Heart left ventricle (tissue), 16 donors: Measurements from ENCODE around the gene ZBTB24. TPM values are rescaled to one million over a fixed set of nuclear protein-coding genes. Genes with fewer than 3 reads are reported as not detected.

ENCODE experiments used
- ATAC-seq, 4 donors: fragments of 200-7000 bp; cut with Tn5 transposase; one replicate each; pipeline ENCODE4 v1.9.1; 2020 to 2022; ENCODE audit warnings: moderate library complexity in 4 of 4, mild to moderate bottlenecking in 3 of 4, moderate number of reproducible peaks in 1 of 4
- DNase-seq, 5 donors: peaks; one replicate each; pipeline ENCODE4 v3.0.0-alpha.2; 2020
- H3K27ac ChIP-seq, 12 donors: fragments of 200-600 bp; sonication (generic) in 4 of 12; one replicate each; pipeline versions ENCODE4 v1.5.0 to v1.8.0; 2016 to 2022; ENCODE audit warnings: mild to moderate bottlenecking in 2 of 12
- H3K27me3 ChIP-seq, 9 donors: fragments of 200-600 bp; sonication (generic) in 2 of 9; one replicate each; pipeline versions ENCODE4 v1.5.1 to v1.8.0; 2016 to 2022; ENCODE audit warnings: mild to moderate bottlenecking in 3 of 9
- H3K36me3 ChIP-seq, 9 donors: fragments of 200-600 bp; sonication (generic) in 2 of 9; one replicate each; pipeline versions ENCODE4 v1.5.0 to v1.8.0; 2018 to 2022; ENCODE audit warnings: mild to moderate bottlenecking in 2 of 9
- H3K4me1 ChIP-seq, 12 donors: fragments of 200-600 bp; sonication (generic) in 4 of 12; one replicate each; pipeline versions ENCODE4 v1.5.0 to v1.8.0; 2016 to 2022; ENCODE audit warnings: mild to moderate bottlenecking in 3 of 12
- H3K4me3 ChIP-seq, 12 donors: fragments of 200-600 bp; sonication (generic) in 4 of 12; one replicate each; pipeline versions ENCODE4 v1.5.0 to v1.8.0; 2017 to 2022; ENCODE audit warnings: mild to moderate bottlenecking in 9 of 12, moderate library complexity in 4 of 12
- H3K9me3 ChIP-seq, 12 donors: fragments of 200-600 bp; sonication (generic) in 4 of 12; one replicate each; pipeline versions ENCODE4 v1.5.0 to v1.8.0; 2016 to 2022; ENCODE audit warnings: mild to moderate bottlenecking in 1 of 12
- POLR2A ChIP-seq, 2 donors: fragments of 450-650 bp; IDR thresholded peaks; one replicate each; pipeline ENCODE4 v1.6.1; 2017; ENCODE audit warnings: antibody characterized with exemption in 2 of 2, mild to moderate bottlenecking in 2 of 2, moderate library complexity in 2 of 2
- WGBS, 4 donors: extraction: QIAGEN DNeasy Blood & Tissue Kit in 2 of 4; methylation state at CpG; one replicate each; pipeline versions ENCODE4 v1.1.5 to v1.1.7; 2013 to 2018; 5-methylcytosine and 5-hydroxymethylcytosine counted together
- intact Hi-C, 10 donors: fragments of 100-400 bp; cut with DNase I; formaldehyde crosslinking; loops; one replicate each; pipeline versions ENCODE4 v1.11.1 to v1.14.2; 2022
- polyA plus RNA-seq, 2 donors: library from polyadenylated mRNA; stranded (reverse); fragments of 200-250 nt; gene quantifications; one replicate each; pipeline ENCODE4 v1.2.3, GENCODE V29; 2013
- total RNA-seq, 9 donors: library from RNA; depleted of rRNA in 2 of 9; stranded (reverse); fragments of >200 nt in 2 of 9; fragmentation: NEBNext Ultra II Directional in 3 of 9; extraction: Animal tissue kit (Norgen Biotek cat#: 25700) in 3 of 9; gene quantifications; one replicate each; pipeline versions ENCODE4 v1.1.0 to v1.2.4, GENCODE V29; 2016 to 2023
- TF ChIP-seq, protein P1 (sequence below), 12 donors: fragments of 200-600 bp; sonication (generic) in 4 of 12; IDR thresholded peaks; one replicate each; pipeline versions ENCODE4 v1.5.0 to v1.8.0; 2018 to 2022; ENCODE audit warnings: antibody characterized with exemption in 12 of 12, mild to moderate bottlenecking in 5 of 12
- donor health status: ischemic (EF 13 %, LVEDD 7.1; RV severe dilation, severe dysfunction).
- donor health status: healthy with polysubstance abuse.
- donor health status: DM: no; HTN: yes; CAD: no.
- donor health status: DM: no; HTN: no; CAD: no.
- donor health status: ischemic (EF 25% LVEDD 6.9; RV normal size, moderate dysfunction).
- donor health status: ischemic (EF 25% LVEDD 5.7; RV mildly dilated, moderate dysfunction).
- donor health status: healthy.
- donor health status: DM: yes; HTN: yes; CAD: no.
- donor health status: ischemic (EF 35%, LVEDD 5.7; RV mildly dilated, moderate dysfunction).
- donor health status: nonischemic (EF 11% LVEDD 7.7; RV severe dilation, severe dysfunction).
- donor health status: DM: yes; HTN: yes; CAD: no.
- donor health status: PGD.
- donor health status: ischemic (EF 29% LVEDD 5.4; RV normal size, mild dysfunction).
- donor health status: nonischemic (EF 23%, LVEDD 6.1; RV moderate dilation, normal function).

Gene ZBTB24
- total and polyA plus RNA-seq, 11 donors, result 1.9 to 4.8 (median 2.9) TPM

DNA sequence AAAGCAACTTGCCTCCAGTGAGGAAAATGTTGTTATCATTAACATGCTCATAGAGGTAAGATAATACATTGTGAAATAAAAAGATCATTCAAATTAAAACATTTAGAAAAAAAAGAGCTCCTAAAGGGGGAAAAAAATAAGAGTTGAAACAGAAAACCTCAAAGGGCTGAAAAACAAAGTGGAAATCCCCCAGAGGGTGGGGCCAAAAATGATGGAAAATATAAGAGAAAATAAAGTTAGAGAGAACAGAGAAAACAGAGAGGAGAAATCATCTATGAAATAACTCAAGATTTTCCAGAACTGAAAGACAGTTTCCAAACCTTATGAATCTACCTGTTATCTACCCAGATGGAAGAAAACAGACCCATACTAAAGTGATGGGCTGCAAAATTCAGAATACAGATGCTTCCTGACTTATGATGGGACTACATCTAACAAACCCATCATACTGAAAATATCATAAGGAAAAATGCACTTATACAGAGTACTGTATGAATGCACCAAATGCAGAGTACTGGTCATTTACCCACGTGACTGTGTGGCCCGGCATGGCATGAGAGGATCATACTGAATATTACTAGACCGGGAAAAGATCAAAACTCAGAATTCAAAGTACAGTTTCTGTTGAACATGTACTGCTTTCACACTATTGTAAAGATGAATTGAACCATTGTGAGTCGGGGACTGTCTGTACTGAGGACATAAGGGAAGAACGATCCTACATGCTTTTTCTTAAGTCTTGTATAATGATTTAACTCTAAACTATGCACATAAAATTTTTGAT, 4.0 kb downstream of the ZBTB24 start:
- TF ChIP-seq, protein P1, sequence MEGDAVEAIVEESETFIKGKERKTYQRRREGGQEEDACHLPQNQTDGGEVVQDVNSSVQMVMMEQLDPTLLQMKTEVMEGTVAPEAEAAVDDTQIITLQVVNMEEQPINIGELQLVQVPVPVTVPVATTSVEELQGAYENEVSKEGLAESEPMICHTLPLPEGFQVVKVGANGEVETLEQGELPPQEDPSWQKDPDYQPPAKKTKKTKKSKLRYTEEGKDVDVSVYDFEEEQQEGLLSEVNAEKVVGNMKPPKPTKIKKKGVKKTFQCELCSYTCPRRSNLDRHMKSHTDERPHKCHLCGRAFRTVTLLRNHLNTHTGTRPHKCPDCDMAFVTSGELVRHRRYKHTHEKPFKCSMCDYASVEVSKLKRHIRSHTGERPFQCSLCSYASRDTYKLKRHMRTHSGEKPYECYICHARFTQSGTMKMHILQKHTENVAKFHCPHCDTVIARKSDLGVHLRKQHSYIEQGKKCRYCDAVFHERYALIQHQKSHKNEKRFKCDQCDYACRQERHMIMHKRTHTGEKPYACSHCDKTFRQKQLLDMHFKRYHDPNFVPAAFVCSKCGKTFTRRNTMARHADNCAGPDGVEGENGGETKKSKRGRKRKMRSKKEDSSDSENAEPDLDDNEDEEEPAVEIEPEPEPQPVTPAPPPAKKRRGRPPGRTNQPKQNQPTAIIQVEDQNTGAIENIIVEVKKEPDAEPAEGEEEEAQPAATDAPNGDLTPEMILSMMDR (IDR thresholded peaks at IDR 0.05), result no peak
- TF ChIP-seq POLR2A (IDR thresholded peaks at IDR 0.05), result no peak
- H3K36me3 ChIP-seq, result peaks cover 0 to 73% (median 55%) of the 10 kb centered on the region in 9 donors
- DNase-seq (no peak), ATAC-seq (no peak)
- peaks cover 0 to 64% (median 39%) of the 10 kb centered on the region in 12 donors for H3K4me1 ChIP-seq
- intact Hi-C loops, result loop anchor here in 1 of 10 donors (2.0 kb wide), 1 partner anchor 24 kb away; the partner anchor contains the start of gene MICAL1
- H3K27ac ChIP-seq, result no peak overlapping the region
- H3K4me3 ChIP-seq, result peak overlapping the region in 2 of 12 donors; percentile 21 to 27
- 91 to 95% (median 93%) methylated on average over 5 of the region's 5 CpGs for WGBS, 4 donors
- H3K9me3 ChIP-seq, result no peaks in the 10 kb centered on the region
- no peaks in the 10 kb centered on the region for H3K27me3 ChIP-seq

DNA sequence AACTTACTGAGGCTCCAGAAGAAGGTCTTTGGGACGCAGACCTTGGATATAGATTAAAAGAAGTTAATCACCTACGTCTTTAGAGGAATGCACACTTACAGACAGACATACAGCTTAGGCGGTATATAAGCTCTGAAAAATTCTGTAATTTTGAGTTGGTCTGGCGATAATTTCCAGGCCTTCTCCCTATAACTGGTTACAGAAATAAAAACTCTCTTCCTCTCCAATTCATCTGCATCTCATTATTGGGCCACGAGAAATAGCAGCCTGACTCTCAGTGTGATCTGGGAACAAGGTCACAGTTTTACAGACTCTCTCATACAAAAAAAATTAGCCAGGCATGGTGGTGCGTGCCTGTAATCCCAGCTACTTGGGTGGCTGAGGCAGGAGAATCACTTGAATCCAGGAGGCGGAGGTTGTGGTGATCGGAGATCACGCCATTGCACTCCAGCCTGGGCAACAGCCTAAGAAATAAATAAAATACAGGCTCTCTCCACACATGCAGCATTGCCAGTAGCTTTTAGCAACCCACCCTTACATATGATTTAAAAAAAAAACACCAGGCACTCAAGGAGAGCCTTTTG, 4.7 kb downstream of the ZBTB24 start:
- ATAC-seq (no peak), DNase-seq (no peak)
- intact Hi-C loops, result loop anchor here in 1 of 10 donors (2.0 kb wide), 1 partner anchor 24 kb away; the partner anchor contains the start of gene MICAL1
- H3K4me1 ChIP-seq, result peaks cover 0 to 64% (median 37%) of the 10 kb centered on the region in 12 donors
- H3K9me3 ChIP-seq, result no peaks in the 10 kb centered on the region
- no peaks in the 10 kb centered on the region for H3K27me3 ChIP-seq
- 88 to 96% (median 91%) methylated on average over 9 of the region's 9 CpGs for WGBS, 4 donors
- H3K36me3 ChIP-seq, result peaks cover 0 to 80% (median 63%) of the 10 kb centered on the region in 9 donors
- peak overlapping the region in 1 of 12 donors; percentile 27 for H3K4me3 ChIP-seq
- TF ChIP-seq, protein P1 (IDR thresholded peaks at IDR 0.05), result no peak
- TF ChIP-seq POLR2A (IDR thresholded peaks at IDR 0.05), result no peak
- H3K27ac ChIP-seq, result no peak overlapping the region

DNA sequence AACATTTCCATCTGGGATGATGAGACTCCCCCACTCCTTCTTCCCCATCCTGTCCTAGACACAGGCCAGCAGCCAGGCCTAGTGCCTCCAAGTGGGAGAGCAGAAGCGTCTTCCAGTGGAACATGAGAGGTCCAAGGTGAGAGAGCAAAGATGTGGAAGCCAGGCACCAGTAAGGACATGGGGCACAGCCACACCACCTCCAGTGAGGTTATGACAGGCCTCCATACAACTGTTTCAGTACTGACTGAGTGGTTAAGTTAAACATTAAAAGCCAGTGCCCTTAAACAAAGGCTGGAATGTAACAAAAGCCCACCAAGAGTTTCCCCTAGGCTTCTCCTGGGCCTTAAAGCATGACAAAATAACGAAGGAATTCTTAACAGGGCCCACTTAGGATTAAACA, 5.3 kb downstream of the ZBTB24 start:
- Histone ChIP-seq H3K4me3 (peak overlapping the region in 1 of 12 donors; percentile 27), H3K9me3 (no peaks in the 10 kb centered on the region), H3K36me3 (peaks cover 0 to 86% (median 68%) of the 10 kb centered on the region in 9 donors), H3K27me3 (no peaks in the 10 kb centered on the region), H3K4me1 (peaks cover 0 to 64% (median 37%) of the 10 kb centered on the region in 12 donors), H3K27ac (no peak overlapping the region)
- TF ChIP-seq POLR2A (IDR thresholded peaks at IDR 0.05), result no peak
- TF ChIP-seq, protein P1 (IDR thresholded peaks at IDR 0.05), result no peak
- intact Hi-C loops, result loop anchor here in 1 of 10 donors (2.0 kb wide), 1 partner anchor 23 kb away; the partner anchor contains the start of gene MICAL1
- no peak for DNase-seq
- no peak for ATAC-seq
- 58 to 76% (median 67%) methylated on average over 2 of the region's 2 CpGs for WGBS, 4 donors

DNA sequence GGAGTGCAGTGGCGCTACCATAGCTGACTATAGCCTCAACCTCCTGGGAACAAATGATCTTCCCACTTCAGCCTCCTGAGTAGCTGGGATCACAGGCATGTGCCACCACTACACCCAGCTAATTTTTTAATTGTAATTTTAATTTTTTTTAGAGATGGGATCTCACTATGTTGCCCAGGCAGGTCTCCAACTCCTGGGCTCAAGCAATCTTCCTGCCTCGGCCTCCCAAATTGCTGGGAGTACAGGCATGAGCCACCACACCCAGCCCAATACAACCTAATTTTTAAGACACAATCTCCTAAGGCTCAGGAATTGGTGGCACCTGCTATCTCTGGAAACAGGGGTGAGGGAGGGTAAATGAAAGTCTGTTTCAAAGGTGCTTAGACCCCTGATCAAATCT, 5.8 kb downstream of the ZBTB24 start:
- Histone ChIP-seq H3K27ac (no peak overlapping the region), H3K4me1 (peaks cover 0 to 60% (median 34%) of the 10 kb centered on the region in 12 donors), H3K9me3 (no peaks in the 10 kb centered on the region), H3K36me3 (peaks cover 0 to 92% (median 74%) of the 10 kb centered on the region in 9 donors), H3K27me3 (no peaks in the 10 kb centered on the region), H3K4me3 (no peak overlapping the region)
- DNase-seq, result no peak
- ATAC-seq, result no peak
- TF ChIP-seq, protein P1 (IDR thresholded peaks at IDR 0.05), result no peak
- TF ChIP-seq POLR2A (IDR thresholded peaks at IDR 0.05), result no peak
- intact Hi-C loops, result no loop called here
- 95 to 99% (median 97%) methylated on average over 2 of the region's 2 CpGs for WGBS, 4 donors
